Umbilical cord (tissue), 2 donors: ENCODE results near the gene ZEB2. TPM values are rescaled to one million over a fixed set of nuclear protein-coding genes. Genes with fewer than 3 reads are reported as not detected.

Experiments used
- DNase-seq: peaks from one replicate; pipeline ENCODE4 v3.0.0-alpha.2; 2015; ENCODE audit warnings: low spot score
- total RNA-seq: library from RNA; depleted of rRNA; stranded (reverse); fragments of >200 nt; gene quantifications from one replicate; pipeline ENCODE4 v1.2.3, GENCODE V29; 2014; ENCODE audit warnings: low replicate concordance; ENCODE audit not compliant: insufficient read depth

The ZEB2 gene
- total RNA-seq, 1 donor from 2014 or later: 136 TPM

DNA sequence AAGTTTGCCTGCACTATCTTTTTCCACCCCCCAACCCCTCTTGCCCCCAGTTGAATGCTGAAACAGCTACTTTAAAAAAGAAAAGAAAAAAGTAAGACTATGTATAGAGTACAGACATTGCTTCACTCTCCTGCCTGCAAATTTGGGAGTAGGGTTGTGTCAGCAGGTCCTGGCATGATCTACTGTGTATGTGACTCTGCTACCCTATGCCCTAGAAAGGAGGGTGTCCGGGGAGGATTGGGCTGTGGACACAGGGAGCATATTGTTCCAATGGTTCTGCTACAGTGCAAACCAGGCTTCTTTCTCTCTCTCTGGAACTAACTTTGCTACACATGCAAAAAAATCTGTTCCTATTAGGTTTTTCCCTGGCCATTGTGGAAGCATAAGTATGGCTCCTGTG, 9.9 kb upstream of the ZEB2 start:
- DNase-seq: no peak

DNA sequence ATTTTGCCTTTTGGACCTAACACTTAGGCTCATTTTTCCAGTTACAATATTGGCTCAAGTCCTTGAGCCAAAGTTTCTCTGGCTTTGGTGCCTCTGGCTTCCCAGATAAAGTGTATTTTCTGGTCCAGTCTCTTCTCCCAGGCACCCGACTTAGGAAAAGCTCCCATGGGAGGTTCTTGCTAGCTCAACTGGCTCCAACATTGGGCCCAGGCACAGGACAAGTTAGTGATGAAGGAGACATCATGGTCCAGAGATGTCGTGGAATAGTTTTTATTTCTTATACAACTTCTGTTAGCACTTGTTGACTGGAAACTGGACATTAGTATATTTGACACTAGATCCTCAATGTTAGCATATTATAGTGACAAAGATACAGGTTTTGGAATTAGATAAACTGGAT, 8.2 kb upstream of the ZEB2 start:
- no peak for DNase-seq

DNA sequence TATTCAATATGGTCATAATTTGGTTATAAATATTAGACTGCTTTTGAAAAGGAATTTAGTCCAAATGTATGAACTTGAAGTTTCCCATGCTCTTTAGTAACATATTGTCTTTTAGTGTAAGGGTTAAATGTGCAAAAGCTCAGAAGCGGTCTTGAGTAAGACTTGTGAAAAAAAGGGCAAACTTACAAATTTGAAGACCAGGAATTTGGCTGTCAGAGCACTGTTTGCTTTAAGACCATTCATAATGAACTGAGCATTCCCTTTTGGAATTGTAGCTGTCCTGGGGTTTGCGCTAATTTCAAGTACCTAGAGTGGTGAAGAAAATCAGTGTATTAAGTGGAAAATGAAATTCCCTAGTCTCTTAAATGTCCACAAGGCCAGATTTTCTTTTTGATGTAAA, 6.9 kb upstream of the ZEB2 start:
- DNase-seq: no peak

DNA sequence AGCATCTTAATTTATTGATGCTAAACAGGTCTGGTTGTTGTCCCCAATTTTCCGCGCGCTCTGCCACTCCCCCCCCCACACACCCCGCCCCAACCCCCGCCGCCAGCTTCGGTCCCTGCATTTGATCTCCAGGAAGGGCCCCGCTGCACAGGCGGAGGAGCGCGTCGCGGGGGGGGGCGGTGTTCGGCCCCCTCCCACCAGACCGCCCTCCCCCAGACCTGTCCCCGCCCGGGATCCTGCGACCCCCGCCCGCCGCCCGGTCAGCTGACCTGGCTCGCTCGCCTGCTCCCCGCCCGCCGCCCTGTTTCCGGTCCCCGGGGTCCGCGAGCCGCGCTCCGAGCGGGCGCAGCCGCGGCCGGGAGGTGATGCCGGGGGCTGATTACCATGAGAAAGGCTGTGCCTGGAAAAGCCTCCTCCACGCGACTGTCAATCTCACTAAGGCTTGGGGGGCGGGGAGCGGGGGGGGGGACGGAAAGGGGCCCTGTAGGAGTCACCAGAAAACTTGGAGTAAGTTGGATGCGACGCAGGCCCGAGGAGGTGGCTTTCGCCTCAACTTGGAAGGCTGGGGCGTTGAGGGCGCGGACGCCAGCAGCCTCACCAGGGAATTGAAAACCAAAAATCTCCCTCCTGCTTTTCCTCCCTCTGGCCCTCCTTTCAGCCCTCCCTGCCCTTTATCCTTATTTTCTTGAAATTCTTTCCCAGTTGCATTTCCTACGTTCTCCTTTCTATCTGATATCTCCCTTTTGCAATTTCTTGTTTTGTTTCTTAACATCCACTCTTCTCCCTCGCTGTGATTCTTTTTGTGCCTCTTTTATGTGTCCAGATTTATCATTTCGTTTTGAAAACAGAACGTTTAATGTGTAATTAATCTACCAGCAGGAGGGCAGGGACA, 4.4 kb upstream of the ZEB2 start:
- peak; percentile 69 for DNase-seq

DNA sequence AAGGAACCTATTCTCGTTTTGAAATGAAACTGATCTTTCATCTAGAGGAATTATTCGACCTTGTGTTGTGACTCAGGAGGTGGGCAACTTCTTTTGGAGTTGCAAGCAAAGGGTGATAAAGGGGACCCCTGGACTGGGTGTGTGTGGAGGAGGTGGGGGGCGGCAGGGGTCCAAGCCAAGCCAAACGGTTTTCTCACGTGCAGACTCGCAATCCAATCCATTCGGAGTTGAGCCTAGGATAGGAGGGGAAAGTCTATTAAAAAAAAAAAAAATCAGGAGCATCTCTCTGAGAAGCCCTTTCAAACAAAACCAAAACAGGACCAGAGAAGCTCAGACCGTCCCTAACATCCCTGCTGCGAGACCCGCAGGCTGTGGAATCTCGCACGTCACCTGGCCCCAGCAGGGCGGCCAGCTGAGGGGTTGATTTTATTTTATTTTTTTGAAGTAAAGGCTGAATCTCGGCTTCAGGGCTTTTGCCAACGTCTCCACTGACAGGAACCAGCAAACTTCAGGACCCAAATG, 3.7 kb upstream of the ZEB2 start:
- DNase-seq: peak; percentile 52

DNA sequence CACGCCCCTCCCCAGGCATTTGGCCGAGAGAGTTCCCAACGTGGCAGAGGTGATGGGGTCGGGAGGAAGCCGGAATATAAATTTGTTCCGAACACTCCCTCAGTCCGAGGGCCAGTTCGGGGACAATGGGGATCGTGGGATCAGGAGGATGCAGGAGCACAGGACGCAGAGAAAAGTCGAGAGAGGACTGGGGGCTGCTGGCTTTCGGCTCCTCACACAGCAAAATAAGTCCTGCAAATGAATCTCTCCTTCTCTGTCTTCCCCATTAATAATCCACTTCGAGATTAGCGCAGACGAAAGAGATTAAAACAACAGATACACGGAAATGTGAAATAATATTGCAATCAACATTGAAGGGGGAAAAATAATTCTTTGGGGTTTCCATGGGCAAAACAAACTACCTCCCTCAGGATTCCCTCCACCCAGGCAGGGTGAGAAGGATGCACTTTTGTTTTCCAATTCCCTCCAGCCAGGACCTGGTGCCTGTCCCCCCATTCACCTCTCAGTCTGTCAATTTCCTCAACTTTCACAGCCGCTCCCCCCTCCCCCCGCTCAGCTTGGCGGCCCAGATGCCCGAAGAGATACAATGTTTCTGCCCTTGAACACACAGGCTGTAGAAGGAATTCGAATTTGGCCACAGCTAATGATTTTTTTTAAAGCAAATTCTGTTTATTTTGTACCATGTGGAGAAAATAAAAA, 3.1 kb upstream of the ZEB2 start:
- DNase-seq: peak; percentile 59

DNA sequence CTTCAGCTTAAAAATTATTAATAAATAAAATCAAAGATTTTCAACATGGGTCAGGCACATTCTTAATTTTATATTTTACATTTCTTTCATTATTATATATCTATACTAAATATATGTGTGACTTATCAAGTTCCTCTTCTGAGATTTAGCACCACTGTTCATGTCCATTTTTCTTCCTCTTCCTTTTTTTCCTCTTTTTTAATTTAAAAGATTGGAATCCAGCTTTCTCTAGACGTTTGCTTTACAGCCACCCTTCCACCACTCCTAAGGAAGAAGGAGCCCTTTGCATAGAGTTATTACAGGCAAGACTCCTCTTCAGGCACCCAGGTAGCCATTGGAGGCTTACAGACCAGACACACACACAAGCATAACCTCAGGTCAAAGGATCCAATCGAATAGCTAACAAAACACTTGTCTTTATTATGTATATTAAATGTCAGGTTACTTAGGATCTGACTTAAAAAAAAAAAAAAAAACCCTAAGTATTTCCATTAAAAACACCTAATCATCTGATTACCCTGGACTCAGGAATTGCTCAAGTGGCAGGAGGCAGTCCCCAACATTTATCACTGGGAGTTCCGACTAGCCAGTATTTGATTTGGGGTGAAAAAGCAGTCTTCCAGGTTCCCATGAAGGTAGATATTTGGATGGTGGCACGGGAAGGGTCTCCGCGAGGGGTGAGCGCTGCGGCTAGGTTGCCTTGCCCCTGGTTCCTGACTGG, 2.4 kb upstream of the ZEB2 start:
- DNase-seq: peak; percentile 26

DNA sequence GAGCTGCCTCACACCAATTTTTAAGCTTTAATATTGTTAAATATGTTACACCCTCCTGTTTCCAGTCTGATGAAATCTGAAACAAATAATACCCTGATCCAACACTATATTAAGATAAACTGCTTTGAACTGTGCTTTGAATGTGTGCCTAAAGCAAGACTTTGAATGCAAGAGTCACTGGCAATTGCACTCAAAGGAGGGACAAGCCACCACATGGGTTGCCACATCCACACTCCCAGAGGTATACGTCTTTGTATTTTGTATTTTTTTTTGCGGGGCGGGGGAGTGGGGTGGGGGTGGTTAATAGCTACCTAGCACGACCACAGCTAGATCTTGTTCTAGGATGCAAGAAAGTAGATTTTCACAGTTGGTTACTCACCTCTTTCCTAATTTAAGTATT, 1.8 kb upstream of the ZEB2 start:
- DNase-seq: peak; percentile 45

DNA sequence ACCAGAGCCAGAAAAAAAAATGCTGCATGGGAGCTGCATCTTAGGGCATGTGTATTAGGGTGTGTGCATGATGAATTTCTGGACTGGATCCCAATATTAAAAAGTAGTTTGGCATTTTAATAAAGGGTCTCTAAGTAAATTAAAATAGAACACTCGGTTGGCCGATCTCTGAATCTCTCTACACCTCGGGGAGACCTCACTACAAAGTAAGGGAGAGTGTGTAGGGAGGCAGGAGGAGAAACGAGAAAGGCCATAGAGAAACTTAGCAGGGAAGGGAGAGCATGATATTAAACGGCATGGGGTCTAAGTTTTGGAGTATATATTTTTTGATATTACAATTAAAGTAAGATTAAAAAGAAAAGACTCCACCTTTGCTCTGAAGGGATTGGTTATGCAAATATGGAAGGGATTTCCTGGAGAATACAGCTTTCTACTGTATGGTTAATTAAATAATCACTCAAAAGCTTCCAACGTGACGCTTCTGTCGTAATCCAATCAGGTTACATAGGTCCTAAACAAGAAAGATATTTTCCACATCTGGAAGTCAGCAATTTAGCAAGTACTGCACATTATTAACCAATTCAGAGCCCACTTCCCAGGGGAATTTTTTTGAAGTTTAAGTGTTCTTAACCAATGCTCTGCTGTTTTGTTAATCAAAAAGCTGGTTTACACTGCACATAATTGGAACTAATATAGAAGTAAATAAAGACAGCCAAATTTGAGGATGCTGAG, 1.0 kb upstream of the ZEB2 start:
- DNase-seq: peak; percentile 74

DNA sequence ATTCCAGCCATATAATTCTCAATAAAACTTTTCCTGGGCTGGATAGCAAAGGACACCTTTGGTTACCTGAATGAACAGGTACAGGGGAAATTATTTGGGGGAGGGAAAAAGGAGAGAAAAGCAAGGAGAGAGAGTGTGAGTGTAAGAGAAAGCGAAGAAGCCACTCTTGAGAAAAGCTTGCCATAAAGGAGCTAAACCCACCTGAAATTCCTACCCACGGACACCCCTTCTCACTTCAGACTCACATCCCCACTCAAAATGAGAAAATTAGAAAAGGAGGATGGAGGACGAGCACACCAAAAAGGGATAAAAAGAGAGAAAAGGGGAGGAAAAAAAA, 354 bp downstream of the ZEB2 start:
- DNase-seq: no peak

DNA sequence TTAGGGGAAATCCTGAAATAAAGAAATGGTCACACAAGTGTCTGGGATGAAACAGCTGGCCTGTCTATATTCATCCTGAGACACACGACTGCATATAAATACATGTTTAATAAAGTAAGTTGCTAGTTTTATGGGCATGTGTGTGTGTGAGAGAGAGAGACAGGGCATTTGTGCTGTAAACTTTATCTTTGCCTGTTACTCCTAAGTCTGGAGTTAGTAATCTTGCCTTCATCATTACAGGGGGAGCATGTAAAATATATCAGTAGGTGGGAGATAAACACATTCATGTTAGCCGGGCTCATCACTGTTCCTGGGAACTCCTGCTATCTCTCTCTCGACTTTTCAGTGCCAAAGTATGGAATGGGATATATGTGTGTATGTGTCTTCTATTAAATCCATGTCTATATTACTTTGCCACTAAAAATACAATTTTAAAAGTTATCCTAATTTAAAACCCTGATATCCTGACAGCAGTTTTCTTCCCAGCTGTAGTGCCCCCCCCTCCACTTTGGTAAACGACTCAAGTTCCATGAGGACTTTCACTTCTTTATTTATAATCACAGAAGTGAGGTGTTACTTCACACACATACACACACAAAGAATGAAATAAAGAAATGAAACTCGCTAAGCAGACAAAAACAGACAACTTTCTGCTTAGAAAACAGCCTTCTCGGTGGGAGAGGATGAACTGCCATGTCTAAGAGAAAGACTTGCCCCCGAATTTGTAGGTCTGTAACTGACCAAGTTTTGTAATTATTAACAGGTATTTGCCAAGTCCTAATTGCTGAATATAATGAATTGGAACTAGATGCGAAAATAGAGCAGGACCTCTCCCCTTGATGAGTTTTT, 947 bp downstream of the ZEB2 start:
- DNase-seq: peak; percentile 59

DNA sequence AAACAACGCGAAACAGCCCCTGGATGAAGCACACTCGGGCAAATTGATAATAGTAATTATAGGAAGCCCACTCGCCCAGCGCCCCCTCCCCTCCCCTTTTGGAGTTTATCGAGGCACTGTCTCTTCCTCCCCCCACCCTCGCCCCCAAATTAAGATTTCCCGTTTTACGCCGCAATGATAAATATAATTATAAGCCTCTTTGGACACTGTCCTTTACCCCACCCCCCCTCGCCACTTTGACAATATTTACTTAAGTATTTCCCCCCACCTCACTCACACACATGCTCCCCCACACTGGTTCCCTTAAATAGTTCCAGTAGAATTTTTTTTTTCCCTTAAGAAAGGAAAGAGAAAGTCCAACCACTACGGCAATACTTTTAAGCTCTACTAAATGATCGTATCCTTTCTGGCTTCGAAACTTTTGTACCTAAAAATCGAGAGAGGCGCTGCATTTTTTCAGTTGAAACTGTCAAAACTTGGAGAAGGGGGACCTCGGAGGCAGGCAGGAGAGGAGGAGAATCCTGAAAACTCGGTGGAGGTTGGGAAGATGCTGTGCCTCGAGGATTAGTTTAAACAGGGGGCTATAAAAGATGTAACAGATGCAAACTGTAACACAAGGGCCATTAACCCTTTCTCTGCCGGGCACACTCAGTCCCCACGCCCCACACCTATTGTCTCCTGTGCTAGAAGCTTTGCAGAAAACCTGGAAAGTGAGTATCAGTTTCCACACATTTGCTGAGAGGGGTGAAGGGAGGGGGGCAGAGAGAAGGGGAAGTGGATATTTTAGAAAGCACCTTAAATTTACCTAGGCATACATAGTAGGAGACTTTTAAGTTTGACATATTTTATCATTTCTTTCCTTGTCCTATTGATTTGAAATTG, 1.8 kb downstream of the ZEB2 start:
- peak; percentile 66 for DNase-seq

DNA sequence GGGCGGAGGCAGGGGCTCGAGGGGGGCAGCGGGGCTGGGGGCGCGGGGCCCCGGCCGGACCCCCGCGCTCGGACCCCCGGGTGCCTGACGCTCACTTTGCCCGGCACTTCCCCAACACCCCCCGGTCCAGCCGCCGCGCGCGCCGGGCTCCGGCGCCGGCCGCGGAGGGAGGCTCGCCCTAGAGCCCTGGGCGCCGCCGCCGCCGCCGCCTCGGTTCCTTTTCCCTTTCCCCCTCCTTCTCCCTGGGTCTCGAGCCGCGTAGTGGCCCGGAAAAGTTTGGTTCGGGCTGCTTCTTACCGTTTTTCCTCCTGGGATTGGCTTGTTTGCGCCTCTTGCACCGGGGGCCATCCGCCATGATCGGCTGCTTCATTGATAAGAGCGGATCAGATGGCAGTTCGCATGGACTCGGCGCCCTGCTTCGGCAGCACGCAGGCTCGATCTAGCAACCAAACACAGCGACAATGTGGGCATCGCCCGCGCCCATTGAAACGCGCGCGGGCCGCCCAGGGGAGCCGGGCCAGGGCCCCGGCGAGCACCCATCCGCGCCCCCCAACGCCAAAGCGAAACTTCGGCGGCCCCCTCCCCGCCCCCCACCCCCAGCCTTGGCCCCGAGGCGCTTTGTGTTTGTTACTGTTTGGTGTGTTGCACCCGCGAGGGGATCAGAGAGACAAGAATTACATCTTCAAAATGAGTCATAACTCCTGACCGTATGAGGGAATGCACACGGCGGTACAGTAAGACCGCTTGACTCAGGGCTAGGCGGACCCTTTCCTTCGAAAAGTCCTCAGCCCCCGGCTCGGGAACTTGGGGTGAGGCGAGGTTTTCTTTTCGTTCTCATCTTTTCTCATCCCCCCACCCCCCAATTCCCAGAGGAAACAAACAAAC, 2.7 kb downstream of the ZEB2 start:
- peak; percentile 87 for DNase-seq

DNA sequence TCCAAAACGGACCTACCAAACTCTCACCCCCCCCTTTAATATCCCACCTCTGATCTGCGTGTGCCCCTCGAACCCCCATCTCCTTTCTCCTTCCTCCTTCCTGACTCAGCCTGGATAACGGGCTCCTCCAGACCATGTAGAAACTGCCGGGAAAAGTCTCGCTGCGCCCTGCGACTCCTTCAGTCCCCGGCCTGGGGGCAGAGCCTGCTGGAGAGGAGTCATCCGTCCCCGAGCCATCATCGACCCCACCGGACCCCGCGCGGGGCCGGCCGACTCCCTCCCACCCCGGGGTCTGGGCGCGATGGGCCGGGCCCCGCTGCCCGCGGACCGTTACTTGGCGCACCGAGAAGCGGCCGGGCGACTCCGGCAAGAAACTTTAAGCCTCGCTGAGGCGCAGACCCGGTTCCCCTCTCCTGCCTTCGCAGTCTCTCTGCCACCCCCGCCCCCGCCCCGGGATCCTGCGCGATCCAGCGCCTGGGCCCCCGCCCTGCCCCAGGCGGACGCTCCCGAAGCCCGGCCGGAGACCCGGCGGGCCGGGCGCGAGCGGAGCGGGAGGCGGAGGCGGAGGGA, 3.4 kb downstream of the ZEB2 start:
- peak; percentile 34 for DNase-seq

DNA sequence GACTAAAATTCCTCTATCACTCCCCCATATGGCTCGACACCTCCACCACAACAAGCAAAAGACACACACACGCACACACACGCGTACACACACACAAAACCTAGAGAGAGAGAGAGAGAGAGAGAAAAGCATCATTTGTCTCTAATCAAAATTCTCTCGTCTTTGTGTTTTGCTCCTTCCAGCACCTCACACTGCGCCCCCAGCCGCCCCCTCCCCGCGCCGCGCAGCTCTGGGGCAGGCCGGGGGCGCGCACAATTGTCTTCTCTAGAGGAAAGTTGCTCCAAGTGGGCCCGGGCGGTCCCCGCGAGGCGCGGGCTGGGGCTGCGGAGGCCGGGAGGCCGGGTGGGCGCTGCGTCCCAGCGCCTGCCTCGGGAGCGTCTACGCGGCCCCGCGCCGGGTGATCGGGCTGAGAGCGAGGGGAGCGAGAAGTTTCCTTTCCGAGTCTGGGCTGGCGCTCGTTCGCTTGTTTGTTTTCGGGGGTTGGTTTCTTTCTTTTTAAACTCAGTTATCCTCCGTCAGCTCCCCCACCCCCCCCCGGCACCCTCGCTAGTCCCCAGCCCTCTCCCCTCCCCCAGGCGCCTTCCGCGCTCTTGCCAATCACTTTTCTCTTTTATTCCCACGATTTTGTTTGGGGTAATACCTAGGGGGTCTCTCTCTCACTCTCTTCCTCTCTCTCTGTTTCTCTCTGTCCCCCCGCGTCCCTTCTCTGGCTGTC, 4.1 kb downstream of the ZEB2 start:
- DNase-seq: peak; percentile 55

DNA sequence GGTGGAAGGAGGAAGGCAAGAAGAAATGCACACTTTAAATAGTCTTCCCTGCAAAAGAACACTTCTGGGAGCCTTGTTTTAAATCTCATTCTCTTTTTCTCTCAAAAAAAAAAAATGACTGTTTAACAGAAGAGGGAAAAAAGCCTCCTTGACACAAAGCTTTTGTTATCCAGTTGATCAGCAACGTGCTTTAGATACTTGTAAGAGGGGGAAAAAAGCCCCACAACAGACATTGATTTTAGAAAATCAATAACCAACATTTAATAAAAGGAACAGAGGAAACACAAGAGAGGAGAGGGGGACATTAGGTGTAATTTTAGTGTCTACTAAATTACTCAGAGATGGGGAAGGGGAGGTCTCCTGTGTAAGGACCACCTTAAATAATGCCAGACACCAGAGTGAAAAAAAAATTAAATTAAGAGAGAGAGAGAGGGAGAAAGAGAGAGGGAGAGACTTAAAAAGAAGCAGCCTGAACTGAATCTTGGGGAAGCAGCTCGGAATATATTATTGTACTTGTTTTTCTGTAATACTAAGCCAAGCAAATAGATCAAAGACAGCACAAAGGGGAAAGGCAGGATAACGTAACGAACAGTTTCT, 4.7 kb downstream of the ZEB2 start:
- peak; percentile 25 for DNase-seq

DNA sequence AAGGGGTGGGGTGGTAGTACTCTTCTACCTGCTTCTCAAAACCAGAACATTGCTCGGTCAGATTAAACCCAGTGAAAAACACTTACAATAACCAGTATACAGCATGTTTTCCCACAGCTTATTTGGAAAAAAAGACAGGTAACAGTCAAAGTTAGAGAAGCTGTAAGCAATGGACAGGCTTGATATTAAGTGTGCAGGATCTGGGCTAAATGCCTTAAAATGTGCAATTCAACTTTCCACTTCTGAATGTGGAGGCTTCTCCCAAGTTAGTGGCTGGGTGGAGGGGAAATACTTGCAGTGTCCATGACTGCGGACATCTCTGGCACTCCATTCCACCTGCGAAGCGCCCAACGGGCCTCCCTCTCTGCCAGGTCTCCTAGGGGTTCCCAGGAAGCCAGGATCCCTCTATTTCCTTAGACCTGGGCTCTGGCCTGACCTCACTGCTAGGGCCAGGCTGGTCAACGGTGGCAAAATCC, 5.3 kb downstream of the ZEB2 start:
- DNase-seq: peak; percentile 49
